Type B pancreatic cell (in vitro differentiated cells): ENCODE results near the gene ZDHHC1. TPM values are rescaled to one million over a fixed set of nuclear protein-coding genes. Genes with fewer than 3 reads are reported as not detected.
A peak's percentile ranks its signal among the peaks of the same experiment; 100 is the strongest.

Experiments used
- DNase-seq: peaks from one replicate; pipeline ENCODE4 v3.0.0; 2021; ENCODE audit warnings: mixed read lengths; ENCODE audit not compliant: unreplicated experiment; ENCODE audit errors: extremely low spot score
- H3K27ac Mint-ChIP-seq: 2 replicates; pipeline ENCODE4 v1.8.0; 2021; ENCODE audit warnings: mild to moderate bottlenecking, mixed read lengths
- H3K27me3 Mint-ChIP-seq: 2 replicates; pipeline ENCODE4 v1.8.0; 2021; ENCODE audit warnings: mixed read lengths
- H3K36me3 Mint-ChIP-seq: 2 replicates; pipeline ENCODE4 v1.8.0; 2021; ENCODE audit warnings: mixed read lengths
- H3K4me1 Mint-ChIP-seq: one replicate; pipeline ENCODE4 v1.8.0; 2021; ENCODE audit warnings: mixed read lengths; ENCODE audit not compliant: unreplicated experiment
- H3K4me3 Mint-ChIP-seq: 2 replicates; pipeline ENCODE4 v1.8.0; 2021; ENCODE audit warnings: mild to moderate bottlenecking, mixed read lengths
- H3K9me3 Mint-ChIP-seq: 2 replicates; pipeline ENCODE4 v1.8.0; 2021; ENCODE audit warnings: mixed read lengths
- total RNA-seq: library from RNA; stranded (reverse); gene quantifications from 2 replicates; pipeline ENCODE4 v1.2.1, GENCODE V29; 2021; ENCODE audit warnings: low replicate concordance
- TF ChIP-seq, protein P1 (sequence below): fragments of 200-600 bp; sonication (generic); conservative IDR thresholded peaks from 2 replicates; pipeline ENCODE4 v1.5.0; 2021; ENCODE audit warnings: antibody characterized with exemption, mild to moderate bottlenecking

Gene ZDHHC1
- total RNA-seq, 1 donor from 2014 or later, result 11.3 TPM

DNA sequence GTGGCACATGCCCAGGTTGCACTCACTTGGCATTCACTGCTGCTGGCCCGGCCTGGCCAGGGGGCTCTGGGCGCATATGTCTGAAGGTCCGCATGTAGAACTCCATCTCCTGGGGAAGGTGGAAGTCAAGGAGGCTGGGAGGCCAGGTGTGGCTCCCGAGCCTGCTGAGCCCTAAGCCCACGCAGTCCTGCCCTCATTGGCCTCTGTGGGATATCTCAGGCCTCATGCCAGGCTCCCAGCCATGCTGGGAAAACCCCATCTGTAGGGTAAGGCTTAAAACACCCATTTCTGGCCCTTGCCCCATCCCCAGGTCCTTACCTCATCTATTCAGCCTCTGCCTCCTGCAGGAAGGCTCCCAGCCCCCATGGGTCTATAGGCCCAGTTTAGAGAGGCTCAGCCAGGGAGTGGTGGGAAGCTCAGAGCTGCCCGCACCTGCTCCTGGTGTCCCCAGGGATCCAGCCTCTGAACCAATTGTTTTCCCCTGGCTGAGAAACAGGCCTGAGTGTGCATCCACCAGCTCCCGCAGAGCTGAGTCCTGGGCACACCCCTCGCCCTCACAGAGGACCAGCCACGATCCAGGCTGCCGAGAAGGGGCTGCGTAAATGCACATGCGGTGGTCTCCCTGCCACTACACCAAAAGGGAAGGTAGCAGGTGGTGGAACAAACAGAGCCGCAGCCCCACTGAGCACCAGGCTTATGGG, 20.7 kb downstream of the ZDHHC1 start:
- Mint-ChIP-seq H3K27me3 (peaks cover 18% of the 10 kb centered on the region), H3K36me3 (no peaks in the 10 kb centered on the region), H3K4me3 (peak overlapping the region; percentile 28), H3K27ac (peak overlapping the region; percentile 70), H3K9me3 (no peaks in the 10 kb centered on the region), H3K4me1 (peaks cover 9% of the 10 kb centered on the region)
- TF ChIP-seq, protein P1, sequence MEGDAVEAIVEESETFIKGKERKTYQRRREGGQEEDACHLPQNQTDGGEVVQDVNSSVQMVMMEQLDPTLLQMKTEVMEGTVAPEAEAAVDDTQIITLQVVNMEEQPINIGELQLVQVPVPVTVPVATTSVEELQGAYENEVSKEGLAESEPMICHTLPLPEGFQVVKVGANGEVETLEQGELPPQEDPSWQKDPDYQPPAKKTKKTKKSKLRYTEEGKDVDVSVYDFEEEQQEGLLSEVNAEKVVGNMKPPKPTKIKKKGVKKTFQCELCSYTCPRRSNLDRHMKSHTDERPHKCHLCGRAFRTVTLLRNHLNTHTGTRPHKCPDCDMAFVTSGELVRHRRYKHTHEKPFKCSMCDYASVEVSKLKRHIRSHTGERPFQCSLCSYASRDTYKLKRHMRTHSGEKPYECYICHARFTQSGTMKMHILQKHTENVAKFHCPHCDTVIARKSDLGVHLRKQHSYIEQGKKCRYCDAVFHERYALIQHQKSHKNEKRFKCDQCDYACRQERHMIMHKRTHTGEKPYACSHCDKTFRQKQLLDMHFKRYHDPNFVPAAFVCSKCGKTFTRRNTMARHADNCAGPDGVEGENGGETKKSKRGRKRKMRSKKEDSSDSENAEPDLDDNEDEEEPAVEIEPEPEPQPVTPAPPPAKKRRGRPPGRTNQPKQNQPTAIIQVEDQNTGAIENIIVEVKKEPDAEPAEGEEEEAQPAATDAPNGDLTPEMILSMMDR, result no peak
- DNase-seq, result no peak

DNA sequence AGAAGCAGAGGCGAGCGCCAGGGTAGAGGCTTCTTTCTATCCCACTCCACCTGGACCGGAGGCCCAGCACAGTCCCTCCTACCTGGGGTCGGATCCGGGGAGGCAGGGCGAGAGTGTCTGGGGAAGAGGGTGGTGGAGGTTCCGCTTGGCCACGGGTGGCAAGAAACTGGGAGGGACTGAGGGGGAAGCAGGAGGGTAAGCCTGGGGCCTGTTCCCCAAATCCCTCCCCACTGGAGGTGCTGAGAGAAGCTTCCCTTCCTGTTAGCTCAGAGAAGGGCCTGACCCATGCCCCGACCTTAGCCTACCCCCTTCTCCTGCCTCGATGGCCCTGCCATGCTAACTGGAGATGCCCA, 21.2 kb downstream of the ZDHHC1 start:
- Mint-ChIP-seq H3K9me3 (no peaks in the 10 kb centered on the region), H3K27me3 (peaks cover 18% of the 10 kb centered on the region), H3K27ac (no peak overlapping the region), H3K4me1 (peaks cover 9% of the 10 kb centered on the region), H3K36me3 (no peaks in the 10 kb centered on the region), H3K4me3 (no peak overlapping the region)
- DNase-seq, result no peak
- TF ChIP-seq, protein P1, result no peak

DNA sequence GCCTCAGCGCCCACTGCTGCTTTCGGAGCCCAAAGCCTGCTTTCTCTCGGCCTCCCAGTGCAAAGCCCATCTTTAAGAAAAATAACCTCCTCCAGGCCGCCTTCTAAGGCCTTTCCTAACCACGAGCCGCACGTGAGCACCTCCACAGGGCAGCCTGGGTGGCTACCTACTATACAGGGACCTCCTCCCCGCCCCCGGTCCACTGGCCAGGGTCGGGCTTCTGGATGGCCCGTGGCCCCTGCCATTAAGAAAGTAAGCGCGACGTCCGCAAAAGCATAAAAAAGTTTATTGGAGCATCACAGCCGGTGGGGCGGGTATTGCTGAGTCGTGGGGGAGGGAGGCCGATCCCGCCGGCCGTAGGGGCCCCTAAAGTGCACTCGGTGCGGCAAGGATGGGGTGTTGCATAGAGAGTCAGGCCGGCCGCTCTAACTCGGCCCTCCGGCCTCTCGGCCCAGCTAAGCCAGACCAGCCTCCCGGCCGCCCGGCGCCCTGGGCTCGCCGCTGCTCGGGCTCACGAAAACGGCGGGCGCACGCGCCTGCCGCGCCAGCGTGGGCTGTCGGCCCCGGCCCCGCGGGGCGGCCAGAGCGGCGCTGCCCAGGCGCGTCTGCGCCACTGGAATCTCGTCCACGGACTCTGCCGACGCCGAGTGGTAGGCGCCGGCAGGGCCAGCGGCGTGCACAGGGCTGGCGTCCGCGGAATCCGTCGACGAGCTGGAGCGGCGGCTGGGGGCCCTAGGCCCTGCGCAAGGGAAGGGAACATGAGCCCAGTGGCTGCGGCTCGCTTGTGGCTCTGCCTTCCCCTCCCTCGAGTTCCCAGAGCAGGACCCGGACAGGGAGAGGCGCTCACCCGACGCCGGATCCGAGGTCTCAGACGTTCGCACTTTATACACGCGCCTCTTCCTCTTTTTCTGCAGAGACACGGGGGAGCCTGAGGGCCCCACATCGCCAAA, 21.8 kb downstream of the ZDHHC1 start:
- Mint-ChIP-seq H3K36me3 (no peaks in the 10 kb centered on the region), H3K27ac (peak overlapping the region; percentile 34), H3K9me3 (no peaks in the 10 kb centered on the region), H3K27me3 (peaks cover 18% of the 10 kb centered on the region), H3K4me3 (peak overlapping the region; percentile 82), H3K4me1 (peaks cover 13% of the 10 kb centered on the region)
- TF ChIP-seq, protein P1, result no peak
- DNase-seq, result no peak

DNA sequence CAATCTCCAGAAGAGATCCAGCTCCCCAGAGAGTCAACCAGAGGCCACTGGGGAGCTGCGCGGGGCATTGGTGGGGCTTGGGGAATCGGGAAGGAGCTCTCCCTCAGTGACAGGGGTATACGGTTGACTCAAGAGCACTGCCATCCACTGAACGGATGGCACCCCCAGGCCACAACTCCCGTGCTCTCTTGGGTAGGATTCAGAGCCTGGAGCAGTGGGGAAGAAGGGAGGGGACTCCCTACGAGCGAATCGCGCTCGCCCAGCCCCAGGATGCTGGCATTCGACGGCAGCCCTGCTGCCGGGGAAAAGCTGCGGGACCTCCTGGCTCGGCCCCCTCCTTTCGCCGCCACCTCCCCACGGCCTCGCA, 22.5 kb downstream of the ZDHHC1 start:
- no peak for DNase-seq
- Mint-ChIP-seq H3K9me3 (no peaks in the 10 kb centered on the region), H3K4me3 (peak overlapping the region; percentile 82), H3K4me1 (peaks cover 14% of the 10 kb centered on the region), H3K27ac (peak overlapping the region; percentile 34), H3K36me3 (no peaks in the 10 kb centered on the region), H3K27me3 (peaks cover 18% of the 10 kb centered on the region)
- TF ChIP-seq, protein P1, result no peak

DNA sequence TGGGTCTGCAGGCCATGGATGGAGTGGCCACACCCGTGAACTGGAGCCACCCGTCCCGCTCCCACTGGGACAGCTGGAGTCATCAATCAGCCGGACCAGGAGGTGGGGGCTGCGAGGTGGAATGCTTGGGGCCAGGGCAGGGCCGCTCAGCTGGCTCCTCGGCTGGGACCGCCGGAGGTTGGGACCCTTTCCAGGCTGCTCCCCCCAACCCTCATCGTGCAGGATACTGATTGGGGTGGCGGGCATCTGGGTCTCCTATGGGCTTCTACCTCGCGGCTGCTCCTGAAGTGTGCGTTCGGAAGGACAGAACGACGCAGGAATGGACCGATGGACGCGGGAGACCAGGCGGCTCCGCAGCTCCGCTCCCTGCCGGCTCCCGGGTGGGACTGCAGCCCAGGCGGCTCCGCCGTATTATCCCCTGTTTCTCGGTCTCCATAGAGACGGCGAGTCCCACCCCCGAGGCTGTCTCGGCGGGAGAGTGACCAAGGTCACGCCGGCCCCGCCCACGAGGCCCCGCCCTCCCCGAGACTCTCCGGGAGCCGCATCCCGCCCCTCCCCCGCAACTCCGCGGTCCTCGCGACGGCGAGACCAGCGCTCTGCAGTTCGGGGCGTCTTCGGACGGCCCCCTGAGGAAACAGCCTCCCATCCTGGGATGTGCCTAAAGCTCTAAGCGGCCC, 23.0 kb downstream of the ZDHHC1 start, which contains the start of gene TPPP3:
TSS of gene TPPP3 (minus strand) at position 388 of the 677 bp plus-strand sequence. CDS start 2,387 bp downstream, outside the sequence.
- peak within 1 kb of the TSS; percentile 82 for H3K4me3 Mint-ChIP-seq
- TF ChIP-seq, protein P1, result peak; percentile 81
- H3K27me3 Mint-ChIP-seq, result peaks cover 18% of the 10 kb centered on the region
- peak; percentile 86 for DNase-seq
- peak within 1 kb of the TSS; percentile 76 for H3K27ac Mint-ChIP-seq
- peaks cover 19% of the 10 kb centered on the region for H3K4me1 Mint-ChIP-seq
- no peaks in the 10 kb centered on the region for H3K9me3 Mint-ChIP-seq
- H3K36me3 Mint-ChIP-seq, result no peaks in the 10 kb centered on the region
